ELR (cell line): ENCODE measurements around the gene CYBA.

ENCODE experiments used
- DNase-seq: peaks from one replicate; pipeline ENCODE4 v3.0.0-alpha.2; 2015; ENCODE audit warnings: low read depth

The CYBA gene

GRCh38 chr16:88628512-88628974 is 22.3 kb downstream of the CYBA start:
- peak; percentile 48 for DNase-seq

- DNase-seq: no peak
Observed at GRCh38 chr16:88627531-88628411, 23.1 kb downstream of the CYBA start.

DNA sequence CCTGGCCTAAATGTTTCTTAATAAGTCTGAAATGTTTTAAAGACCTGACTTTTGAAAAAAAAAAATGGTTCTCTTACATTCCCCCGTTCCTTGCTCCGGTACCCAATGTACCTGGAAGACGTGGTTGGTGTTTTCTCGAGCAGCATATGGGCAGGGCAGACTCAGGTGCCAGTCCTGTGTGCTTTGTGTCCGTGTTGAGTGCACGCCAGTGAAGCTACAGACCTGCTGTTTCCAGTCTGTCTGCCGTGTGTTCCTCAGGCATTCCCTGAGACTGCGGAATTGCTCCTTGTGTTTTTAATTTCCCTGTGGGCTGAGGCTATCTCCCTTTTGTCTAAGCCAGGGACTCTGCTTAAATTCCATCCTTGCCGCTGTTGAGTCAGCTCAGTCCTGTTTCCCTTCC is 24.2 kb downstream of the CYBA start:
- DNase-seq: no peak

DNA sequence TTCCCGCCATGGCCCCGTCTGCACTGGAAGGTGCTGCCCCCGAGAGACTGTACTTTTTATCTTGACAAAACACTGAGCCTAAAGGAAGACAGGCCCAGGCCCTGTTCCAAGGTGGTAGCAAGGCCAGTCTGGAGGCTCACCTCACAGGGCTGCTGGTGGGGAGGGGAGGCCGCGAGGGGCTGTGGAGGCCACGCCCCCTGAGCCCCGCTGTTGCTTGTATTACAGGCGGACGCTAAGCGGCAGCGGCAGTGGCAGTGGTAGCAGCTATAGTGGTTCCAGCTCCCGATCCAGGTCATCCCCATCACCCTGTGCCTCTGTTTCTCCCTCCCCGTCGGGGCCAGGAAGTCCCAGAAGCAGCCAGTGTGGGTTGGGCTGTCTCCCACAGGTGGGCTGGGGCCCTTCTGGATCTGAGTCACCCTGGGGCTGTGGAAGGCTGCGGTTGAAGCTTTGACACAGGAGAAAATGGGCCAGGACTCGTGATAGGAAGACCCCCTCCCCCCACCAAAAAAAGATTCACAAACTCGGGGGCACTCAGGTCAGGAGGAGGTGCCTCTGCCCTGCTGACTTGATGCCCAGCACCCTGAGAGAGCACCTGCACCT is 25.8 kb downstream of the CYBA start:
- no peak for DNase-seq

- no peak for DNase-seq
Observed at GRCh38 chr16:88624481-88624880, 26.4 kb downstream of the CYBA start.

GRCh38 chr16:88623858-88624257 is 27.0 kb downstream of the CYBA start:
- no peak for DNase-seq

- no peak for DNase-seq
Observed at GRCh38 chr16:88622866-88623265, 28.0 kb downstream of the CYBA start.

DNA sequence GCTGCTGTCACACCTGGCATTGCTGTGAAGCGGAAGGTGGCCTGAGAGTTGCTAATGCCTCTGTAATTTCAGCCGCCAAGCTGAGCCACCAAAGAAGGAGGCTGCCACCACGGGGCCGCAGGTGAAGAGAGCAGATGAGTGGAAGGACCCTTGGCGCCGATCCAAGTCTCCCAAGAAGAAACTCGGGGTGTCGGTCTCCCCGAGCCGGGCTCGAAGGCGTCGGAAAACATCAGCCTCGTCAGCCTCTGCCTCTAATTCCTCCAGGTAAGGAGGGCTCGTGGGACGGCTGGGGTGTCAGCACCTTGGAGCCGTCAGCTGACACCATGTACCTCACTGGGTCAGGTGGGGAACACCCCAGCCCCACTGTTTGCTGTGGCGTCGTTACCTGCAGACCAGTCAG is 28.7 kb downstream of the CYBA start:
- DNase-seq: no peak

DNA sequence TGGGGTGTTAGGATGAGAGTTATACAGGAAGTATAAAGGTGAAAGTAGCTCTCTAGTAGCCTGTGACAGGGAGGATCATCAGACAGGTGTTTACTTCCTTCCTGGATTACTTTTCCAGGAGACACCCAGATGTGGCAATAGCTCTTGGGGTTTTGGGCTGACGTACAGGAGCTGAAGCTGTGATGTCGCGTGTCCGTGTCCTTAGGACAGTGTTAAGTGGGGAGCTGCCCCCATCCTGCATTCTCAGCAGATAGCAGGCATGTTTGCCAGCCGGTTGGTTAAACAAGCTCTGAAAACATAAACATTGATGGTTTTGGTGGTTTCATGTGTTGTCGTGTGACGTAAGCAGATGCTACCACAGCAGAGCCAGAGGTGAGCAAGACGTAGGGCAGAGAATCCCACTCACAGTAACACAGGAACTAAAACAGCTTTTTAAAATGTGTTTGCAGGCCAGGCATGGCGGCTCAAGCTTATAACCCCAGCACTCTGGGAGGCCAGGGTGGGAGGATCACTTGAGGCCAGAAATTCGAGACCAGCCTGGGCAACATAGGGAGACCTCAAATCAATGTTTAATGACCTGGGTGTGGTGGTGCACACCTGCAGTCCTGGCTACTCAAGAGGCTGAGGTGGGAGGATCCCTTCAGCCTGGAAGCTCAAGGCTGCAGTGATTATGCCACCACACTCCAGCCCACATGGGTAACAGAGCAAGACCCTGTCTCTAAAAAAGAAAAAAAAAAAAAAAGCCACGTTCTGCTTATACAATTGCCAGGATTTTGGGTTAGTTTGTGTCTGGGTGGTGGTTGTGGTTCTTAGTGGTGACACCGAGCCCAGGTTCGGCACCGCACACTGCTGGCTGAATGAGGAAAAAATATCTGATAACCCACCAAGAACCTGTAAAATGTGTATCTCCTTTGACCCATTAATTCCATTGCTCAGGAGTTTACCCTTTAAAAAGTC is 30.7 kb downstream of the CYBA start:
- peak; percentile 63 for DNase-seq

DNA sequence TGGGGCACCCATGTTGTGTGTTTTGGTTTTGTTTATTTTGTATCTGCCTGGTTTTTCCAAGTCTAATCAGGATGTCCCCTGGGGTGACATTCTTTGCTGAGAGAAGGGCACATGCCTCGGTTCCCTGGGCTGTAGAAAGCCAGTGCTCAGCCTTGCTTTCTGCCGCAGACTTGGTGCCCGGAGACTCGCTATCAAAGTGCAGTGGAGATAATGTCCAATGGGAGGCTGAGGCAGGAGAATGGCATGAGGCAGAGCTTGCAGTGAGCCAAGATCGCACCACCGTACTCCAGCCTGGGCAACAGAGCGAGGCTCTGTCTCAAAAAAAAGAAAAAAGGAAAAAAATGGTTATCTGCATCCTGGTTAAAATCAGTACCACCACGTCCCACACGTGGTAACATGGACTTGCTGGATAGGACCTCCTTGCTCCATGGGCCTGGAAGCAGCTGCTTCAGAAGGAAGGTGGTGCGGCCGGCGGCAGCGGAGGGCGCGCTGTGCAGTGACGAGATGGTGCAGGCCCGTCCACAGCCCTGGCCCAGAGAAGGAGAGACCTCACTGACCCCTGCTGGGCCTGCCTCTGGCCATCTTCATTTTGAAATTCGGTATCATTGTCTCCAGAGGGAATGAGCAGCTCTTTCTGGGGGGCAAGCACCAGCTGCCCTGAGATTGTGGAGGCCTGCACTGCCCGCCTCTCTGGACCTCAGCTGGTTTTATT is 31.7 kb downstream of the CYBA start:
- DNase-seq: no peak

- no peak for DNase-seq
Observed at GRCh38 chr16:88618182-88618955, 32.5 kb downstream of the CYBA start.

DNA sequence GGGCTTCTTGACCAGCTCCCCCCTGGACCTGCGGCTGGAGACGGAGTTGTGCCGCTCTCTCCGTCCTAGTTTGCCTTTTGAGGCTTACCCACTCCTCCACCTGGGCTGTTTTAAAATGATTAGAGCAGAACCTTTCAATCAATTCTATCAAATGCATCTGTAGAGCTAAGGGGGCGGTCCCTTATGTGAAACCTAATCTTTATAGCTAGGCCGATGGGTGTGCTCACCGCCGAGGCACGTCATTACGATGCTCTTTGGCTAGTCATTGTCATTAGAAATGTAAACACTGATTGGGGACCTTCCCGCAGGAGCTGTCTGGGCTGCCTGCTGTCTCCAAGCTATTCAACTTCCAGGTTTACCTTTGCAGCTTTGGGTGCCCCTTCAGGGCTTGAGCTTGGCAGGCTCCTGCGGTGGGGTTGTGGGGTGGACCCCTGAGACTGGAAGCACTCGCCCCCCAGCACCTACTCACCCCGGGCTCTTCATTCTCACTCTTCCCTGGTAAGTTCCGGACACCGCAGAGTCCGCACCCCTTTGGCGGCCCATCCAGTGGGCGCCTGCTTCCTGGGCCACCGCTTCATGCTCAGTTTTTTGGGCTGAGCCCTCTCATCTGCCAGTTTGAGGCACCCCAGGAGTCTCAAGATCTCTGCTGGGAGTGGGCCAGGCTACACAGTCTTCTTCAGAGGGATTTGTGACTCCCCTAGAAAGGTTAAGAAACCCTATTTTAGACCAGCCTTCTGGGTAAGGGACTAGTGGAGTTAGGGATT is 33.4 kb downstream of the CYBA start:
- DNase-seq: no peak

DNA sequence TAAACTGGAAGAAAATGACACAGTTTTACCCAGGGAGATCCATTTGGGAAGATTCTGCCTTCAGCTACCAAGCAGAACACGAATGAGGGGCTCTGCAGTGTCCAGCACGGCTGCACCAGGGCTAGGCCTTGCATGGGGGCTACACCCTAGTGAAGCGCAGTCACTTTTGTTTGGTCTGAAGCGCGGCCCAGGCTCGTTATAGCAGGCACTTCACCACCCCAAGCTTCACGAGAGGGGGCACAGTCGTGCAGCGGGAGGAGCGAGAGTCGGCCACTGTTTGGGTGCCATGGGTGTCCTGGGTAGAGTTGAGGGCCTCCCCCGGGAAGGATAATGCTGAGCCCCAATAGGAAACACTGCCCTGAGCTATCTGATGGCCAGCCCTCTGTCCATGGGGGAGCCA is 34.1 kb downstream of the CYBA start:
- no peak for DNase-seq

DNA sequence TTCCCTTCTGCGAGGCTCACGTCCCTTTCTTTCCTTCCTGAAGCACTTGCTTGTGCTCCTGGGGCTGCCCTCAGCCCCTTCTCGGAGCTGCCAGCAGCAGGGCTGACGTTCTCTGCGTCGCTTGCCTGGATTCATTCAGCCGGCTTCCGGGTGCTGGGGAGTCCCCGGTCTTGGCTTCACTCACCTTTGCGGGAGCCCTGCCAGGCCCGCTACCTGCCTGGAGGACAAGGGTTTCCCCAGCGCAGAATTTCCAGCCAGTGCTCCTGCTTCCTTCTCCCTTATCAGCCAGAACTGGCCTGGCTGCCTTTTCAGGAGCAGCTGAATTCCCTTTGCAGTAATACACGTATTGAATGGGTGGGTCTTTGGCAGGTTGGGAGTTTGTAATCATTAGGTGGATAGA is 34.5 kb downstream of the CYBA start:
- no peak for DNase-seq

DNA sequence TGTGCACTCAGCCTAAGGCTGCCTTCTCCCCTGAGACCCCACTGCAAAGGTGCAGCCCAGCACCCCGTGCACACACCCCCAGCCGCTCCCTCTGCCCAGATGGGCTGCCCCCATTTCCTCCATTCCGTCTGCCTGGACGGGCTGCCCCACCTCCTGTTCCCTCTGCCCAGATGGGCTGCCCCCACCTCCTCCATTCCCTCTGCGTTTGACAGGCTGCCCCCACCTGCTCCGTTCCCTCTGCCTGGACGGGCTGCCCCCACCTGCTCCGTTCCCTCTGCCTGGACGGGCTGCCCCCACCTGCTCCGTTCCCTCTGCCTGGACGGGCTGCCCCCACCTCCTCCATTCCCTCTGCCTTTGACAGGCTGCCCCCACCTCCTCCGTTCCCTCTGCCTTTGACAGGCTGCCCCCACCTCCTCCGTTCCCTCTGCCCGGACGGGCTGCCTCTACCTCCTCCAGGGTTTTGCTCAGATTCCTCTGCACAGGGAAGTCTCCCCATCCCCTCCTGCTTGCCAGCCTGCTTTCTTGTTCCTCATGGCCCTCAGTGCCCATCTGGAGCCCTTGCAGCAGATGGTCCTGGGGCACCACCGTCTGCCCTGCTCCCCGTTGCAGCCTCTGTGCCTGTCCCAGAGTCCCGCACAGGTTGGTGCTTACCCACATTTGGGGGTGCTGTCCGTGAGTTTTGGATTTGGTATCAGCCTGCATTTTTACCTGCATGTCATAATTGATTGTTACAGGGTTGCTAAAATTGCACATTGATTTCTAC is 35.9 kb downstream of the CYBA start:
- DNase-seq: no peak

DNA sequence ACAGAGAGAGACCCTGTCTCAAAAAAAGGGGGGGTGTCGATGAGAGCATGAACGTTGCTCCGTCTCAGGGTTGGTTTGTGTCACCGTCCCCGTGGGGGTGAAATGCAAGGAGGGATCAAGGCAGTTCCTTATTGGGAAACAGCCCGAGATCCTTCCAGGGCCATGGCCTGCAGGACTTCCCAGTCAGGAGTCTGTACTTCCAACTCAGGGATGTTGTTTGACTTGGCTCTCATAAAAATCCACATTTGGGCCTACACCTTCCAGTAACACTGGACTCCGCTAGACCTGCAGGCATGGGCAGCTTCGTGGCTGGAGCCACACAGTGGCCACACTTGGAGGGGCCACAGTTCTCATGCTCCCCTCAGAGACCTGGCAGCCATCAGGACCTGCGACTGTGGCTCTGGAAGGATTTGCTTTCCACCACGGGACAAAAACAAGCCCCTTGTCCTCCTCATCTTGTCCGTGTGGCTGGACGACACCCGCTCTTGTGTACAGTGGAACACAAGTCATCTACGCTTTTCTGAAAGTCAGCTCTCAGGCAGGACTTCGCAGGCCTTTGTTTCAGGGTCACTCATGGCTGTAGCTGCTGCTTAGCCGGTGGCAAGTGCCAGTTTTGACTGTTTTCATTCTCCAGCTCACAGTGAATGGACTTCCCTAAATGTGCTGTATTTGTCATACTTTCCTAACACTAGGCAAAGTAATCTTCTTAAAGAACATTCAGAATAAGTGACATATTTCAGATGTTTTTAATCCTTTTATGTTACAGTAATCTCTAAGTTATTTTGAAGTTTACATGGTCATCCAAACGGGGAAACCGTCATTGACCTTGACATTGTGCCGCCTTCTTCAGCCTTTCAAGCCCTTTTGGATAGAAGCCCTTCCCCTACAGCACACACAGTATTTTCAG is 36.7 kb downstream of the CYBA start:
- DNase-seq: no peak

DNA sequence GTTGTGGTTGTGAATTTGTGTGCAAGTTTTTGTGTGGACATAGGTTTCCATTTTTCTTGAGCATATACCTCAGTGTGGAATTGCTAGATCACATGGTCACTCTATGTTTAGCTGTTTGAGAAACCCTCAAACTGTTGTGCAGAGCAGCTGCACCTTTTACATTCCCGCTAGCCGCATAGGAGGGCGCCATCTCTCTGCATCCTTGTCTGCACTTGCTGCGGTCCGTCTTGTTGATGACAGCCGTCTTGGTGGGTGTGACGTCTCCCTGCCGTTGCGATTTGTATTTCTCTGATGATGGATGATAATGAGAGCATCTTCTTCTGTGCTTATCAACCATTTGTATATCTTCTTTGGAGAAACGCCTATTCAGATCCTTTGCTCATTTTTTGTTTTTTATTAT is 37.6 kb downstream of the CYBA start:
- no peak for DNase-seq
